K562 (cell line): ENCODE data around the gene EHBP1L1. TPM values are rescaled to one million over a fixed set of nuclear protein-coding genes. Genes with fewer than 3 reads are reported as not detected.

ENCODE experiments used
- CBFA2T2 ChIP-seq: fragments of 450-650 bp; conservative IDR thresholded peaks from 2 replicates; pipeline ENCODE4 v1.6.1; 2017; ENCODE audit warnings: mild to moderate bottlenecking
- ZBTB7A ChIP-seq: IDR thresholded peaks from 2 replicates; pipeline ENCODE4 v1.6.1; 2011; ENCODE audit warnings: low read depth, mild to moderate bottlenecking, low read length, moderate library complexity, borderline replicate concordance; ENCODE audit not compliant: control insufficient read depth
- polyA plus RNA-seq, 8 experiments: library from polyadenylated mRNA; depleted of rRNA in 4 of 8; stranded (reverse) in 5 of 8; unstranded in 3 of 8; fragments of >200 nt; fragmentation: Nextera tagmentation in 2 of 8; fragmentation: Illumina TruSeq in 1 of 8; extraction: Ambion mirVana in 2 of 8; extraction: Trizol in 1 of 8; gene quantifications; 2 replicates each; pipeline versions ENCODE4 v1.2.1 to v1.2.3, GENCODE V29; 2011 to 2014; ENCODE audit warnings: inconsistent platforms in 1 of 8, missing spikeins in 1 of 8
- total RNA-seq, 7 experiments: library from RNA; depleted of rRNA in 6 of 7; stranded (reverse); fragments of >200 nt in 6 of 7; fragmentation: Illumina TruSeq in 2 of 7; extraction: Trizol in 2 of 7; gene quantifications; 2 replicates each; pipeline versions ENCODE4 v1.2.1 to v1.2.3, GENCODE V29; 2011 to 2021; ENCODE audit warnings: low replicate concordance in 1 of 7
- TF ChIP-seq, protein P1 (sequence below), 3 experiments: IDR thresholded peaks in 2 of 3; conservative IDR thresholded peaks in 1 of 3; 2 replicates each; pipeline ENCODE4 v1.5.1; 2011 to 2012; ENCODE audit warnings: low read length in 3 of 3, mild to moderate bottlenecking in 3 of 3, control low read depth in 2 of 3, improper control_type of control experiment in 1 of 3, inconsistent platforms in 1 of 3, low read depth in 1 of 3, mixed read lengths in 1 of 3, moderate library complexity in 1 of 3; ENCODE audit not compliant: insufficient read depth in 2 of 3
- TF ChIP-seq, protein P2 (sequence below): sonication (generic); formaldehyde crosslinking; IDR thresholded peaks from 2 replicates; pipeline ENCODE4 v1.8.1; 2023; ENCODE audit warnings: mild to moderate bottlenecking, missing genetic modification reagents
- TF ChIP-seq, protein P3 (sequence below): sonication (generic); formaldehyde crosslinking; IDR thresholded peaks from 2 replicates; pipeline ENCODE4 v1.5.0; 2020; ENCODE audit warnings: missing genetic modification reagents

Gene EHBP1L1
- total and polyA plus RNA-seq, 9 of the 15 experiments (the other 6 are each of a cell fraction or from before 2014, with no cell fraction given) = 0.03 to 87.1 (median 26.3) TPM

DNA sequence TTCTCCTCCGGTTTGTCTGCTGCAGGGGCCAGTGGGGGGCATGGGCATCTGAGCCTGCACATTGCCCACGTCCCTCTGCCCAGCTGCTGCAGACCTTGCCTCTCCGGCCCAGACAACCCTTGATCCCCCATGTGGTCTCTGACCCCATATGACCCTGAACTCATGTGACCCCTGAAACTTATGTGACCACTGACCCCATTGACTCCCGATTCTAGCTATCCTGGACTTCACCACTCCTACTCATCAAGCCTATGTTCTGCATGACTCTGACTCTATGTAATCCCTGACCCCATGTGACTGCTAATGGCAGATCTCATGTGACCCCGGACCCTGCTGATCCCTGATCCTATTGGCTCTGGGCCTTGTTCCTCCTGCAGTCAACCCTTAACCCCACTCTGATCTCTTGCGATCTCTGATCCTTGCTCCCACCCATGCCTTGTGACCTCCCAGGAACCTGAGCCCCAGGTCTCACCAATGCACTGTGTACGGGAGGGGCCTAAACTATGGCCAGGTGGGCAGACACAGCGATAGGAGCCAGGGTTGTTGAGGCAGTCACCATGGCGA lies 23.4 kb upstream of the EHBP1L1 start (continued):
- TF ChIP-seq, protein P1, sequence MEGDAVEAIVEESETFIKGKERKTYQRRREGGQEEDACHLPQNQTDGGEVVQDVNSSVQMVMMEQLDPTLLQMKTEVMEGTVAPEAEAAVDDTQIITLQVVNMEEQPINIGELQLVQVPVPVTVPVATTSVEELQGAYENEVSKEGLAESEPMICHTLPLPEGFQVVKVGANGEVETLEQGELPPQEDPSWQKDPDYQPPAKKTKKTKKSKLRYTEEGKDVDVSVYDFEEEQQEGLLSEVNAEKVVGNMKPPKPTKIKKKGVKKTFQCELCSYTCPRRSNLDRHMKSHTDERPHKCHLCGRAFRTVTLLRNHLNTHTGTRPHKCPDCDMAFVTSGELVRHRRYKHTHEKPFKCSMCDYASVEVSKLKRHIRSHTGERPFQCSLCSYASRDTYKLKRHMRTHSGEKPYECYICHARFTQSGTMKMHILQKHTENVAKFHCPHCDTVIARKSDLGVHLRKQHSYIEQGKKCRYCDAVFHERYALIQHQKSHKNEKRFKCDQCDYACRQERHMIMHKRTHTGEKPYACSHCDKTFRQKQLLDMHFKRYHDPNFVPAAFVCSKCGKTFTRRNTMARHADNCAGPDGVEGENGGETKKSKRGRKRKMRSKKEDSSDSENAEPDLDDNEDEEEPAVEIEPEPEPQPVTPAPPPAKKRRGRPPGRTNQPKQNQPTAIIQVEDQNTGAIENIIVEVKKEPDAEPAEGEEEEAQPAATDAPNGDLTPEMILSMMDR (IDR thresholded peaks at IDR 0.05 in 2 of 3, conservative IDR thresholded peaks at IDR 0.05 in 1 of 3; ENCODE audit: insufficient read depth in 2 of 3, low read depth in 1 of 3, low read length in 3 of 3) = peak in 1 of 3 experiments; percentile 22; a peak in 1 of 6 replicates
- peak; percentile 25; the same call in 1 of the 2 replicates for TF ChIP-seq CBFA2T2
- TF ChIP-seq, protein P2, sequence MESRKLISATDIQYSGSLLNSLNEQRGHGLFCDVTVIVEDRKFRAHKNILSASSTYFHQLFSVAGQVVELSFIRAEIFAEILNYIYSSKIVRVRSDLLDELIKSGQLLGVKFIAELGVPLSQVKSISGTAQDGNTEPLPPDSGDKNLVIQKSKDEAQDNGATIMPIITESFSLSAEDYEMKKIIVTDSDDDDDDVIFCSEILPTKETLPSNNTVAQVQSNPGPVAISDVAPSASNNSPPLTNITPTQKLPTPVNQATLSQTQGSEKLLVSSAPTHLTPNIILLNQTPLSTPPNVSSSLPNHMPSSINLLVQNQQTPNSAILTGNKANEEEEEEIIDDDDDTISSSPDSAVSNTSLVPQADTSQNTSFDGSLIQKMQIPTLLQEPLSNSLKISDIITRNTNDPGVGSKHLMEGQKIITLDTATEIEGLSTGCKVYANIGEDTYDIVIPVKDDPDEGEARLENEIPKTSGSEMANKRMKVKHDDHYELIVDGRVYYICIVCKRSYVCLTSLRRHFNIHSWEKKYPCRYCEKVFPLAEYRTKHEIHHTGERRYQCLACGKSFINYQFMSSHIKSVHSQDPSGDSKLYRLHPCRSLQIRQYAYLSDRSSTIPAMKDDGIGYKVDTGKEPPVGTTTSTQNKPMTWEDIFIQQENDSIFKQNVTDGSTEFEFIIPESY (CRISPR knock-in tag) = 0 out of 2 replicates have a peak, but pooled peaks have one; percentile 75
- TF ChIP-seq, protein P3, sequence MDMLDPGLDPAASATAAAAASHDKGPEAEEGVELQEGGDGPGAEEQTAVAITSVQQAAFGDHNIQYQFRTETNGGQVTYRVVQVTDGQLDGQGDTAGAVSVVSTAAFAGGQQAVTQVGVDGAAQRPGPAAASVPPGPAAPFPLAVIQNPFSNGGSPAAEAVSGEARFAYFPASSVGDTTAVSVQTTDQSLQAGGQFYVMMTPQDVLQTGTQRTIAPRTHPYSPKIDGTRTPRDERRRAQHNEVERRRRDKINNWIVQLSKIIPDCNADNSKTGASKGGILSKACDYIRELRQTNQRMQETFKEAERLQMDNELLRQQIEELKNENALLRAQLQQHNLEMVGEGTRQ (CRISPR knock-in tag) = peak; percentile 15; the same call in 1 of the 2 replicates
- TF ChIP-seq ZBTB7A = 0 out of 2 replicates have a peak, but pooled peaks have one; percentile 4
